GM21576 (cell line): ENCODE data around the gene SPPL2B.

Source experiments
- ATAC-seq: cut with Tn5 transposase; IDR thresholded peaks from one replicate; pipeline ENCODE4 v1.9.1; 2021; ENCODE audit warnings: mild to moderate bottlenecking, moderate library complexity; ENCODE audit not compliant: unreplicated experiment

SPPL2B gene

DNA sequence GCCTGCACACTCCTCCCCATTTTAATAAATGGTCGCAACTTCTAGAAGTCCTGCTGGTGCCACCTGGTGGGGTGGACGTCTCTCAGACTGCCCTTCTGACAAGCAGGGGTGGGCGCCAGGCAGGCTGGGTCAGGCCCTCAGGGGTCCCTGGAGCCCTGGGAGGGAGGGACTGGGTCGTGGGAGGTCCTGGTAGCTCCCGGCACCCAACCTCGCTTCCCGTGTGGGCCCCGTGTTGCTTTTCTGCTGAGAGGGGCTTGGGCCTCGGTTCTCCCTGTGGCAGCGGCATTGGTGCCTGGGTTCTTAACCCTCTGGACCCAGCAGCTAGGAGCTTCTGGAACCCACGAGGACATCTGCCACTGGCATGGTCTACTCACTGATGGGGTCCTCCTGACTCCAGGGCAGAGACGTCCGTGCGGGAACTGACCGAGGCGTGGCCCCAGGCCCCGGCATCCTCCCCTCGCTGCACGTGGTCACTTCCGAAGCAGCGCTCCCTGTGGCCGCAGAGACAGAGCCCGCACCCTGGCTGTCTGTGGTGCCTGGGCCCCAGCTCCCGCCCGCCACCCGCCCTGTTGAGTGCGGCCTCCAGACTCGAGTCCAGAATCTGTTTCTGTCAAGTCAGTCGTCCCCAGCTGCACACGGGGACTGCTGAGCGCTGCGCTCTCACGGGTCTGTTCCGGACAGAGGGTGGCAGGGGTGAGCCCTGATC is 25.6 kb downstream of the SPPL2B start:
- no peak for ATAC-seq

DNA sequence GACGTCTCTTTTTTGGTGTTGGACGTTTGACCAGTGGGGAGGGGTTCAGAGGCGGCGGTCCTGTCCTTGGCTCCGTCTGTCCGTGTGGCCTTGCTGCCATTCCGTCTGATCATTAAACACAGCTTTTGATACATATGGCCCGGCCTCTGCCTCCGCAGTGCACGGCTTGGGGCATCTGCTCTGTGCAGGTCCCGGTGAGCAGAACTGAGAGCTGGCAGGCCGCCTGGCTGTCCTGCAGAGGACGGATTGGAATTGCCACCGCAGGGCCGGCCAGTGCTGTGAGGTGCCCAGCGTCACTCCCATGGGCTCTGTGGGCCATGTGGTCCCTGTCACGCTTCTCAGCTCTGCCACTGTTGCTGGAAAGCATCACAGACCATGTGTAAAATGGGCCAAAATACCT is 26.2 kb downstream of the SPPL2B start:
- ATAC-seq: no peak

DNA sequence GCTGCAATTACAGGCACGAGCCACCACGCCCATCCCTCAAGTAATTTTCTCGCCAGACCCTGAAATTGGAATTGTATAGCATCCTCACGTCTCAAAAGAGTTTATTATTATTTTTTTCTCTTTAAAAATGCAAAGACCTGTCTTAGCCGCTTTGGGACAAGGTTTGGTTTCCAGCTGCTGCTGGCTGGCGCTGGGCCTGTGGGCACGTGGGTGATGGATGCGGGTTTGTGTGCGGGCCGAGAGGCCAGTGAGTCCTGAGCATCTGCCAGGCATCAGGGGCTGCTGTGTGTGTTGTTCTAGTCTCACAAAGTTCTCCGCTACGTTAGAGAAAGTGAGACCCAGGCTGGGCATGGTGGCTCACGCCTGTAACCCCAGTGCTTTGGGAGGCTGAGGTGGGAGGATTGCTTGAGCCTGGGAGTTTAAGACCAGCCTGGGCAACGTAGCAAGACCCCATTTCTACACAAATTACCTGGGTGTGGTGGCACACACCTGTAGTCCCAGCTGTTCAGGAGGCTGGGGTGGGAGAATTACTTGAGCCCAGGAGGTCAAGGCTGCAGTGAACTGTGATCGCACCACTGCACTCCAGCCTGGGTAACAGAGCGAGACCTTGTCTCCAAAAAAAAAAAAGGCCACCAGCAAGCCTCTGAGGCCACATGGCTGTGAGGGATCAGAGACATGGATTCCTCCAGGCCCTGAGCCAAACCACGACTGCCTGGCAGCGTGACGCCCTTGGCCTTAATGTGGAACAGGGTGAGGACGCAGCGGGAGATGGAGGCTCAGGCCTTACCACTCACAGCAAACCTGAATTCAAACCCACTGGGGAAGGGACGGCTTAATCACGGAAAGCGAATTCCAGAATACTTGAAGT is 26.9 kb downstream of the SPPL2B start:
- no peak for ATAC-seq

DNA sequence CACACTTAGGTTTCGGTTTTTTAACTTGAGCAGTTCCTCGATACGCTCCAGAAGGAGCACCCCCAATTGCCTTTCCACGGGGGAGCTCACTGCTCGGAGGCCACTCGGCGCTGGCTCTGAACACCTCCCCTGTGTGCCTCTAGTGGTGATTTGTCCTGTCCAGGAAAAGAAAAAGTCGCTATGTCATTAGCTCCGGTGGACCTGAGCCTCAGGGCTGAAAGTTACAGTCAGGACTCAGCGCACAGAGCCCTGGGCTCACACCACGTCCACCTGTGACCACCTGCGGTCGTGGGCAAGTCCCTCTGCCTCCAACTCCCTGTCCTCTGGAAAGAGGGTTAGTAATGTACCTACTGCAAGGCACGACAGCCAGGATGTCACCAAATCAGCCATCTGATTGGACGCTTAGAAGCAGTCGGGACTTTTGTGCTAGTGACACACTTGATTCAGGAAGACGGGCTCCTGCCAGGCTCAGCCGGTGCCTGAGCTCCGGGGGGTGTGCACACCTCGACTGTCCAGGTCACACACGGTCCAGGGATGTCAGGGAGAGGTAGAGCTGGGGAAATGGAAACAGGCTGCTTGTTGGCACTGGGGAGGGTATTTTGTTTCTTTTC is 27.7 kb downstream of the SPPL2B start:
- ATAC-seq: no peak

DNA sequence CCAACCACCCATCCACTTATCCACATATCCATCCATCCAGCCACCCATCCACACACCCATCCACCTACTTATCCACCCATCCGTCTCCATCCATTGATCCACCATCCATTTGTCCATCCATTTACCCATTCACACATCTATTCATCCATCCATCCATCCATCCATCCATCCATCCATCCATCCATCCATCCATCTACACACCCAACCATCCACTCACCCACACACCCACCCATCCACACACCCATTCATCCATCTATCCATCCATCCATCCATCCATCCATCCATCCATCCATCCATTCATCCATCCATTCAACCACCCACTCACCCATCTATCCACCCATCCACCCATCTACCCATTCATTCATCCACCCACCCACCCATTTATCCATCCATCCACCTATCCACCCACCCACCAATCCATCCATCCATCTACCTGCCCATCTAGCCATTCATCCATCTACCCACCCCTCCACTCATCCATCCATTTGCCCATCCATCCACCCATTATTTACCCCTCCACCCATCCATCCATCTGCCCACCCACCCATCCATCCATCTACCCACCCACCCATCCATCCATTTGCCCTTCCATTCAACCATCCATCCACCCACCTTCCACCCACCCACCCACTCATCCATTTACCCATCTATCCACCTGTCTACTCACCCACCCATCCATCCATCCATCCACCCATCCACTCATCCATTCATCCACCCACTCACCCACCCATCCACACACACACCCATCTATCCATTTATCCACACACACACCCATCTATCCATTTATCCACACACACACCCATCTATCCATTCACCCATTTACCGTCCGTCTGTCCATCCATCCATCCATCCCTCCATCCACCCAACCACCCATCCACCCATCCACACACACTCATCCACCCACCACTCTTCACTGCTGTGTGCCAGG is 29.1 kb downstream of the SPPL2B start:
- no peak for ATAC-seq

DNA sequence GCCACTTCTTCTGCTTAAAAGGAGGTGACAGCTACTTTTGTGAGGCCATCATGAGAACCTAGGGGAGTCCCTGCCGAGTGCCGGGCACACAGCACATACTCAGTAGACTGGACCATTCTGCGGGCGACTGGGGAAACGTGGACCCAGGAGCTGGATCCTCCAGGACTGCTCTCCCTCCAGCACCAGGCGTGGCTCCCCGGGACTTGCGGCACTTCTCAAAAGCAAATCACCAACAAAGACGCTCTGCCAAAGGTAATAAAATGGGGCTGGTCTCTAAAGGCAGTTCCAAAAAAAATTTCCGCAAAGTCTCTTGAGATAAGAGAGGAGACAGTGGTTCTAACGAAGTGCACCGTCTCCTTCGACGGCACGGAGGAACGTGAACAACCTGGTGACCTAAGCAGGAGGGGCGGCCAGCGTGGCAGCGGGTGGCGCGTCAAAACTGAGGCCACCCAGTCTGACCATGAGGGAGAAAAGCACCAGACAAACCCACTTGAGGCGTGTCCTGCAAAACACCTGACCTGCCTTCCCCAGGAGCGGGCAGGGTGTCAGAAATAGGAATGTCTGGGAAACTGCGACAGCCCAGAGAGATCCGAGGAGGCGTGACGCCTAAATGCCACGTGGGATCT is 30.2 kb downstream of the SPPL2B start:
- ATAC-seq: no peak

DNA sequence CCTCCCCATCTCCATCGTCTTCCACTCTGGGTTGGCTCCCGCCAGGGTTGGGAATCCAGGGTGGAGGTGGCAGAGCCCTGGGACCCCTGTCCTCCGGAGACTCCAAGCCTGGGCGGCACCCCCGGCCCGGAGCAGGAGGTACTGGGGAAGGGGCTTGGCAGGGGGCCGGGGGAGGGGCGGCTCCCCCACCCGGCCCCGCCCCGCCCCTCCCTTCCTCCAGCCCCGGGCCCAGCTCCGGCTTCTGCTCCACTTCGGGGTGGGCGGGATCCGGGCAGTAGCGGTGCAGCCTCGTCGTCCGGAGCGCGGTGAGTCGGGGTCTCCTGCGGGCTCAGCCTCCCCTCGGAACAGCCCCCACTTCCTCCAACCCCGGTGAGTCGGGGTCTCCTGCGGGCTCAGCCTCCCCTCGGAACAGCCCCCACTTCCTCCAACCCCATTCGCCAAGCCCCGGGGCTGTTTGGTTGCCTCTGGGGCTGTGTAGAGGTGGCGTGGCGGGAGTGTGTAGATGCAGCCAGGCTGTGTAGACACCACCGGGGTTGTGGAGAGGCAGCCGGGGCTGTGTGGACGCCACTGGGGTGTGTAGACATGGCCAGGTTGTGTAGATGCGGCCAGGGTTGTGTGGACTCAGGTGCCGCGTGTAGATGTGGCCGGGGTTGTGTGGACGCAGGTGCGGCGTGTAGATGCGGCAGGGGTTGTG is 31.7 kb downstream of the SPPL2B start, which contains the start of gene TMPRSS9:
TSS of gene TMPRSS9 (plus strand) at position 274 of the 694 bp plus-strand sequence. CDS start 29,521 bp downstream, outside the sequence.
- ATAC-seq: no peak

DNA sequence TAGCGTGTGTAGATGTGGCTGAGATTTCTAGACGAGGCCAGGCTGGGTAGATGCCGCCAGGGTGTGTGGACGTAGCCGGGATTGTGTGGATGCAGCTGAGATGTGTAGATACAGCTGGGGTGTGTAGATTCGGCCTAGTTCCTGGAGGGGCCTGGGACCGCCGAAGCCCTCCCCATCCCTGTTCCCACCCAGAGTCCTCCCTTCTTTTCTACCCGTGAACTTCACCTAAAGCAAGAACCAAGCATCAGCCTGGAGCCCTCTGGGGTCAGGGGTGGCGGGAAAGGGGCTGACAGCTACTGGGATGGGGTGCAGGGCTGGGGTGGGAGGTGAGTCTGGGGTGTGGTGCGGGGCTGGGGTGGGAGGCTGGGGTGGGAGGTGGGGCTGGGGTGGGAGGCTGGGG is 32.3 kb downstream of the SPPL2B start:
- ATAC-seq: no peak

DNA sequence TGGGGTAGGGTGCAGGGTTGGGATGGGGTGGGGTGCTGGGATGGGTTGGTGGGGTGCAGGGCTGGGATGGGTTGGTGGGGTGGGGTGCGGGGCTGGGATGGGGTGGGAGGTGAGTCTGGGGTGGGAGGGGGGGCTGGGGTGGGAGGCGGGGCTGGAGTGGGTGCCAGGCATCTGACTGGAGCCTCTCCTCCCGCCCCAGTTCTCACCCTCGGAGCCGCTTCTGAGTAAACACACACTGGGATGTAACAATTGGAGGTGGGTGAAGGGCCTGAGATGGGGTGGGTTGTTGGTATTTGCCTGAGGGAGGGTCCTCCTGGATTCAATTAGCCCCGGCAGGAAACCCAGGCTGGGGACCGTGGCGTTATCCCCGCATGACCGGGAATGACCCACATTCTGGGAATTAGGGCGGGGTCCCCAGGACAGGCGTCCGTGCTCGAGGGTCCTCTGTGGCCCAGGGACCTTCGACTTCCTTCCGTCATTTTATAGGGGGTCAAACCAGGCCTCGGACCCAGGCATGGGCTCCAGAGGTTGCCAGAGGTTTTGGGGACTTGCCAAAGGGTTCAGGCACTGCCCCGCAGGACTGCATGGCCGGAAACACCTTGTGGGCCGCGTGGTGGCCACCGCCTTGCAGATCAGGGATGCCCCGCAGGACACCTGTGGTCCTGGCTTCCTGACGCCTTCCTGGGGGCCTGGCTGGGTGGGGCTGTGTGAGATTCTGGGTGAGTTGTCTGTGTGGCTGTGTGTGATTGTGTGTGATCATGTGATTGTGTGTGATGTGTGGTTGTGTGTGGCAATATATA is 33.0 kb downstream of the SPPL2B start:
- ATAC-seq: no peak

DNA sequence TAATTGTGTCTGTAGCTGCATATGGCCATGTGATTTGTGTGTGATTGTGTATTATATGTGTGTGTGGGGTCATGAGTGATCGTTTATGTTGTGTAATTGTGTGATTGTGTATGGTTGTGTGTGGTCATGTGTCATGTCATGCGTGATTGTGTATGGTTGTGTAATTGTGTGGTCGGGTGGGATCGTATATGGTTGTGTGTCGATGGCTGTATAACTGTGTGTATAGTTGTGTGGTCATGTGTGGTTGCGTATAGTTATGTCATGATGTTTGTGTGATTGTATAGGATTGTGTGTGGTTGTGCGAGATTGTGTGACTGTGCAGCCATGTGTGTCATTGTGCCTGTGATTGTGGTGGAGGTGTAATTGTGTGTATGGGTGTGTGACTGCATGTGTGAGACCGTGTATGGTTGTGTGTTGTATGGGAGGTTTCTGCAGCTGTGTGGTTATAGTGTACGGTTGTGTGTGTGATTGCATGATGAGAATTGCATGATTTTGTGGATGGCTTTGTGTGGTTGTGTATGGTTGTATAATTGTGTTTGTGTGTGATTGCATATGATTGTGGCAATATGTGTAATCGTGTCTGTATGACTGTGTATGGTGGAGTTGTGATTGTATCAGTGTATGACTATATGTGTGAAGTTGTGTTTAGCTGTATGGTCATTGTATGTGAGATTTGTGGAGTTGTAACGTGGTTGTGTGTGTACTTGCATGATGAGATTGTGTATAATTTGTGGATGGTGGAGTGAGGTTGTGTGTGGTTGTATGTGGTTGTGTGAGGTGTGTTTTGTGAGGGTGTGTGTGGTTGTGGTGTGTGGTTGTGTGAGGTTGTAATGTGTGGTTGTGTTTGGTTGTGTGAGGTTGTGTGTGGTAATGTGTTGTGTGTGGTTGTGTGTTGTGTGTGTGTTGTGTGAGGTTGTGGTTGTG is 33.8 kb downstream of the SPPL2B start:
- ATAC-seq: no peak

DNA sequence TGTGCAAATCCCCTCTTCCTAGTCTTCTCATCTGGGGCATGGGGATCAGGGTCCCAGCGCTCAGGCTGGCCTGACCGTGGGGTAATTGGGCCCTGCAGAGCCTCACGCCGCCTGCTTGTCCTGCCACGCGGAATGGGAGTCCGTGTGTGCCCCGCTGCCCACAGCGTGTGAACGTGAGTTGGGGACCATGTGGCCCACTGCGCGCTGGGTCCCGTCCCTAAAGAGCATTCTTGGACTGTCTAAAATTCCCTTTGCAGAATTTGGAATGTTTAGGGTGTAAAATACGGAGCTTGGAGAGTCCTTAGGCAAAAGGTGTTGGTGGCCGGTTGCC is 34.5 kb downstream of the SPPL2B start:
- ATAC-seq: no peak

DNA sequence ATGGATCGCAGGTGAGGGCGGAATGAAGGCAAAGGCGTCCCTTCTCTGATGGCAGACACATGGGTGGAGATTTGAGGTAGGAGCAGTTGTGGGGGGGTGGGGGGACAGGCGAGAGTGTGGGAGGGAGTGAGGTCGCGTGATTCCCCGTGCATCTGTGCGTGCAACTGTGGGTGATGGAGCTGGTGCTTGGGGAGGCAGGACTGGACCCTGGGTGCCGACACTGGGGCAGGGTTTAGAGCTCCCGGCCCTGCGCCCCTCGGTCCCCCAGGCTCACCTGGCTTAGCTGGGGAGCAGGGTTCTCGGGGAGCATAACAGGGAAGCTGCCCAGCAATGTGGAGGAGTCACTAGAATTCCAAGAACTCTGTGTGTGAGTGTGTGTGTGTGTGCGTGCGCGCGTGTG is 34.9 kb downstream of the SPPL2B start:
- ATAC-seq: no peak

DNA sequence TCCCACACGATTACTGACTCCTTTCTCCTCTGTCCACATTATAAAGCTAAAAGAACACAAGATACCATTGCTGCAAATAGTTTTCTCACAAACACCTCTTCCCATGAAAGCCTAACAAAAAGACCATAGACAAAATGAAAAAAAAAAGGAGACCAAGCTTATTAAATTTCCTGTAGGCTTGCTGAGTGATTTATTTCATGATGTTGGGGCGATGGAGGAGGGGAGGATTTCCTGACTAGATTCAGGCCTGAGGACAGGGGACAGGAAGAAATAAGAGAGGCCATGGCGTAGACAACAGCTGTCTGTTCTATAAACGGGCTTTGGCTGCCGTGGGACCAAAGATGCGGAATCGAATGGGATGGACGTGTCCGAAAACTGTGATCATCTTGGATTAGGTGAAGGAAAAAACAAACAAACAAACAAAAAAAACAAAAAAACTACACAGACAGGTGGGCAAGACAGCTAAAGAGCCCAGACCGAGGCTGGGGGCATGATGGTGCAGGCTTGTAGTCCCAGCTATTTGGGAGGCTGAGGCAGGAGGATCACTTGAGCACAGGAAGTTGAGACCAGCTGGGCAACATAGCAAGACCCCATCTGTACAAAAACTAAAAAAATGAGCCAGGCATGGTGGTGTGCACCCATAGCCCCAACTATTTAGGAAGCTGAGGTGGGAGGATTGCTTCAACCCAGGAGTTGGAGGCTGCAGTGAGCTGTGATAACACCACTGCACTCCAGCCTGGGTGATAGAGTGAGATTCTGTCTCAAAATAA is 36.9 kb downstream of the SPPL2B start:
- ATAC-seq: no peak

DNA sequence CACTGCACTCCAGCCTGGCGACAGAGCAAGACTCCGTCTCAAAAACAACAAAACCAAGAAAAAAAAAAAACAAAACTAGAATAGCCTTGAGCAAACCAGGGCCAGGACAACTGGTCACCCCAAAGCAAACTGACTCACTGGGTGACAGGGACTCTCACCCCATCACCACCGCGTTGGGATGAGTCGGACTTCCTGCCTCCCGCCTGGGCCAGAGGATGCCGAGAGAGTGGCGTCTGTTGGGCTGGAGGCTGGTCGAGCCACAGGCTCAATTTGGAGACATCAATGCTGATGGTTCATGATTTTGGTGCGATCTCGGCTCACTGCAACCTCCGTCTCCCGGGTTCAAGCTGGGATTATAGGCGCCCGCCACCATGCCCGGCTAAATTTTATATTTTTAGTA is 43.2 kb downstream of the SPPL2B start:
- ATAC-seq: no peak

DNA sequence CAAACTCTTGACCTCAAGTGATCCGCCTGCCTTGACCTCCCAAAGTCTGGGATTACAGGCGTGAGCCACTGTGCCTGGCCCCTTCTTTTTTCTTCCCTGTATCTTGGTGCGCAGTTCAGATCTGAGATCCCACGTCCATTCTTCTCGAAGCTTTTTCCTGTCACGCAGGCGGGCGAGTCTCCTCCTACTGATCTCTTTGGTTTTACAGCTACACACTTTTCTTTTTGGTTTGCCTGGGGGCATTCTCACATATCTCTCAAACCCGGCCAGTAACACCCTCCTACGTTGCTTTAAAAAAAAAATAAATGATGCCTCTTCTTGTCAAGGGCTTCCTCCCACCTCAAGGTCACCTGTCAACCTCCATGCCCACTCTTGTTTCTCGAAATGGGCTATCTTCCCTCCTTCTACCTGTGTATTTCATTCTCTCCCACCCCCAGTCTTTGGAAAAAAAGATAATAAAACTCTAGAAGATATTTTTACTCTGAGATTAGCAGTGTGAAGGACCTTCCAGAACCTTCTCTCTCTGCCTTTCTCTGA is 43.7 kb downstream of the SPPL2B start:
- ATAC-seq: no peak

DNA sequence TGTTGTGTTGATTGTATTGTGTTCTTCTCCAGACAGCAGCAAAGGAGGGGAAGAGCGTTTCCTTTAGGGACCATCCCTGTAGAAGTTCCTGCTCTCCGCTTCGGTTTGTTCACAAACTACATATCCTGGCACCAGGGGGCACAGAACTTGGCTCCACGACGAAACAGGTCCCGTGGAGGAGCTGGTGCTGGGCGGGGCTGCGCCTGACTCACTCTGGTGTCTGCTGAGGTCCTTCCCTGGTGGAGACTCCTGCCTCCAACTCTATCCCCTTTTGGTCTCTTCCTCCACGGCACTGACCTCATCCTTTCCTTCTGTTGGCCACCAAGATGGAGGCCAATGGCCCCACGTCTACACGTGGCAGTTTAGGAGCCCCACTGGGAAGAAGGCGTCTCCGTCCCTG is 46.3 kb downstream of the SPPL2B start:
- ATAC-seq: no peak
